ENCODE results near the gene EMC1.

GRCh38 chr1:19186001-19186400 lies 65.3 kb downstream of the EMC1 start:
- TF ChIP-seq POLR2AphosphoS5 (IDR thresholded peaks at IDR 0.05; ENCODE audit: low read depth) (no peak), REST (IDR thresholded peaks at IDR 0.05; ENCODE audit: insufficient replicate concordance, low read depth) (no peak), CTCF (IDR thresholded peaks at IDR 0.05; ENCODE audit: insufficient read depth, low read length) (no peak), GABPA (IDR thresholded peaks at IDR 0.05; ENCODE audit: low read depth) (no peak)

Data from HL-60 (cell line).